ENCODE data around the gene CDK19.
"Not testable (repeated sequence)": the region's sequence is repeated elsewhere in the genome, so short reads cannot be mapped to it uniquely, and the experiment has no call there.

Gene CDK19

DNA sequence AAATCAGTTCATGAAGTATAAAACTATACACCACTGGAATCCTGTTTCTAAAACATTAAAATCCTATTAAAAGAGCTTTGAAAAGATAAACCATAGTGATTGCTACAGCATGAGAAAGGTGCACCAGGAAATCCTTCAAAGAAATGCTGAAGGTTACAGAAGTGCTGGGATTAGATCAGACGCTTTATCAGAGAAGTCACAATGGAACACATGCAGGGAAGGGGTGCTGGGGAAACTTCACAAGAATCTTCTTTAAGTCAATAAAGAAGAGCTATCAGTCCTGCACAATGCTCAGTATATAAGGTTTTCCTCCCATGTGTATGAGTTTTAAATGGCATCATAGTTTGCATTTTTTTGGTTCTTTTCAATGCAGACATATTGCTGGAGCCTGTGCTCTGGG lies 201.2 kb downstream of the CDK19 start:
- no peak overlapping the region for H3K27ac ChIP-seq
- TF ChIP-seq ZFX (IDR thresholded peaks at IDR 0.05) = no peak
- TF ChIP-seq, protein P1, sequence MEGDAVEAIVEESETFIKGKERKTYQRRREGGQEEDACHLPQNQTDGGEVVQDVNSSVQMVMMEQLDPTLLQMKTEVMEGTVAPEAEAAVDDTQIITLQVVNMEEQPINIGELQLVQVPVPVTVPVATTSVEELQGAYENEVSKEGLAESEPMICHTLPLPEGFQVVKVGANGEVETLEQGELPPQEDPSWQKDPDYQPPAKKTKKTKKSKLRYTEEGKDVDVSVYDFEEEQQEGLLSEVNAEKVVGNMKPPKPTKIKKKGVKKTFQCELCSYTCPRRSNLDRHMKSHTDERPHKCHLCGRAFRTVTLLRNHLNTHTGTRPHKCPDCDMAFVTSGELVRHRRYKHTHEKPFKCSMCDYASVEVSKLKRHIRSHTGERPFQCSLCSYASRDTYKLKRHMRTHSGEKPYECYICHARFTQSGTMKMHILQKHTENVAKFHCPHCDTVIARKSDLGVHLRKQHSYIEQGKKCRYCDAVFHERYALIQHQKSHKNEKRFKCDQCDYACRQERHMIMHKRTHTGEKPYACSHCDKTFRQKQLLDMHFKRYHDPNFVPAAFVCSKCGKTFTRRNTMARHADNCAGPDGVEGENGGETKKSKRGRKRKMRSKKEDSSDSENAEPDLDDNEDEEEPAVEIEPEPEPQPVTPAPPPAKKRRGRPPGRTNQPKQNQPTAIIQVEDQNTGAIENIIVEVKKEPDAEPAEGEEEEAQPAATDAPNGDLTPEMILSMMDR (conservative IDR thresholded peaks at IDR 0.05) = no peak

DNA sequence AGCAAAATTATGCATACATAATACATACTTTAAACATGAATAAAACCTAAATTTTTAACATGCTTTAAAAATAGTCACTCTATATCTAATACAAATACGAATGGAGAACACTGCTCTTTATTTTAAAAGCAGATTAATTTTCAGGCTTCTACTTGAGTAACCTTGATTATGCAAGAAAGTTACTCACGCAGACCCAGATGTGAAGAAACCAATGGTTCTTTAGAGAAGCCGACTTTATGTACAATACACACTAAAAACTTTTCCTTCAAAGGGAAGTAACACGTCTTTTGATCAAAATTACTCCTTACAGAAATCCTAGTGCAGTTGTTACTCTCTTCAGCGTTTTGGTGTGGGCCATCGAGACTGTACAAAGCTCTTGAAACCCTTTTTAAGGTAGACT lies 201.9 kb downstream of the CDK19 start:
- TF ChIP-seq, protein P1 (conservative IDR thresholded peaks at IDR 0.05) = no peak
- TF ChIP-seq ZFX (IDR thresholded peaks at IDR 0.05) = no peak
- no peak overlapping the region for H3K27ac ChIP-seq

DNA sequence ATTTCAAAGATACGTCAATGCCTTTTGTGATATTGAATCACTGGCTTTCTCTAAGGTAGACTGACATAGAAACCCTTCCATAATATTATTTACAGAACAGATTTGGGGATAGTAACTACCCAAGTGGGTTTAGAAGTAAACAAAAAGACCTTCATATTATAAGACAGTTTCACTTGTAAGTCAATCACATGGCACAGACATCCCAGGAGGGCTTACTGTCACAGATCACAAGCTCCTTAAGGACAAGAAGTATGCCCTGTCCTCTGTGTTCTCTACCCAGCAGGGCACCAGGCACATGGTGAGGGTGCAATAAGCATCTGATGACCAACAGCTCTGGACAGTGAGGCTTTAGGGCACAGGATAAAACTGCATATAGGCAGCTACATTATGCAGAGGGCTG lies 203.0 kb downstream of the CDK19 start:
- no peak overlapping the region for H3K27ac ChIP-seq

DNA sequence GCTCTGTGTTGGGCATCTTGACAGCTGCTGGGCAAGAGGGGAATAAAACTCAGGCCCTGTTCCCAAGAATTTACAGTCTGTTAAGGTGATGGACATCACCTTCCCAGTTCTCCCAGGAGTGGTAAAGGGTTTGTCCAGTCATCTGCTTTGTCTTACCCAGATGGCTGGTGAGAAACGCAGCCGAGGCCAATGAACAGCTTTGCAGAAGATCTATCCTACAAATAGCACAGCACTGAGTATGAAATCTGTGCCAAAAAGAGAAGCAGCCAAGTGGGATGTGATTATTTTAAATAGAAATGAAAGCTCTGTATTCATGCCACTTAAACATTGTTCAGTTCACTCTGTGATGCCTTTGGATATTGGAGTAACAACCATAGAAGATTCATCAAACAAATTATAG lies 206.2 kb downstream of the CDK19 start:
- H3K27ac ChIP-seq = no peak overlapping the region
- no peak for TF ChIP-seq ZFX (IDR thresholded peaks at IDR 0.05)
- TF ChIP-seq, protein P1 (conservative IDR thresholded peaks at IDR 0.05) = no peak

More for the DNA sequence above, 203.0 kb downstream of the CDK19 start:
- TF ChIP-seq, protein P1 (conservative IDR thresholded peaks at IDR 0.05) = no peak
- no peak for TF ChIP-seq ZFX (IDR thresholded peaks at IDR 0.05)

DNA sequence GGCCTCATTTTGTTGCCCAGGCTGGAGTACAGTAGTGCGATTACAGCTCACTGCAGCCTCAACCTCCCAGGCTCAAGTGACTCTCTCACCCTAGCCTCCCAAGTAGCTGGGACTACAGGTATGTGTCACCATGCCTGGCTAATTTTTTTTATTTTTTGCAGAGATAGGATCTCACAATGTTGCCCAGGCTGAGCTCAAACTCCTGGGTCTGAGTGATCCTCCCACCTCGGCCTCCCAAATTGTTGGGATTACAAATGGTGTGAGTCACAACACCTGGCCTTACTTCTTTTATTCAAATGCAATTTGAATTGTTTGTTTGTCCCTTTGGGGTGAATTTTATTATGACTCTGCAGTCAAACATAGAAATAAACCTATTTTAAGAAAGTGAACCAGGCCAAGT lies 207.1 kb downstream of the CDK19 start:
- TF ChIP-seq, protein P1 (conservative IDR thresholded peaks at IDR 0.05) = no peak
- no peak for TF ChIP-seq ZFX (IDR thresholded peaks at IDR 0.05)
- no peak overlapping the region for H3K27ac ChIP-seq

DNA sequence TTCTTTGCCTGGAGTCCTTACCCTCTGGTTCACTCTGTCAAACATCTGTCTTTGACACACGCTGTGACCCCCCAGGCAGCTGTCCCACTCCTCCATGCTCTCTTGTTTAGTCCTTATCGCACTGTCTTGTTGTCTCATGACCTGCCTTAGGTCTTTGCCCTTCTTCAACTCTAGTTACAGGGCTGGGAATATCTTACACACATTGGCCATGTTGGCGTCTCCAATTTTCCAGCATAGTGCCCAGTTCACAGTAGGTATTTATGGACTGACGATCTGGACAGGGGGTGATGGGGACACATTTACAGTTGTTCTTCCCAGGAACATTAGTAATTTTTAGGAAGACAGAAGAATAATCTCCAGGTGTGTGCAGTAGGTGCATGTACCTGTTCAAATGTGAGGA lies 209.1 kb downstream of the CDK19 start:
- H3K27ac ChIP-seq = no peak overlapping the region
- TF ChIP-seq ZFX (IDR thresholded peaks at IDR 0.05) = no peak
- TF ChIP-seq, protein P1 (conservative IDR thresholded peaks at IDR 0.05) = no peak

DNA sequence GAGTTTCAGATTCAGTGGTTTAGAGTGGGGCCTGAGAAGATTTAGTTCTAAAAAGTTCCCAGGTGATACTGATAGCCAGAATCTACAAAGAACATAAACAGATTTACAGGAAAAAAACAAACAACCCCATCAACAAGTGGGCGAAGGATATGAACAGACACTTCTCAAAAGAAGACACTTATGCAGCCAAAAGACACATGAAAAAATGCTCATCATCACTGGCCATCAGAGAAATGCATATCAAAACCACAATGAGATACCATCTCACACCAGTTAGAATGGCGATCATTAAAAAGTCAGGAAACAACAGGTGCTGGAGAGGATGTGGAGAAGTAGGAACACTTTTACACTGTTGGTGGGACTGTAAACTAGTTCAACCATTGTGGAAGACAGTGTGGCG lies 214.6 kb downstream of the CDK19 start:
- not testable (repeated sequence) for H3K27ac ChIP-seq

DNA sequence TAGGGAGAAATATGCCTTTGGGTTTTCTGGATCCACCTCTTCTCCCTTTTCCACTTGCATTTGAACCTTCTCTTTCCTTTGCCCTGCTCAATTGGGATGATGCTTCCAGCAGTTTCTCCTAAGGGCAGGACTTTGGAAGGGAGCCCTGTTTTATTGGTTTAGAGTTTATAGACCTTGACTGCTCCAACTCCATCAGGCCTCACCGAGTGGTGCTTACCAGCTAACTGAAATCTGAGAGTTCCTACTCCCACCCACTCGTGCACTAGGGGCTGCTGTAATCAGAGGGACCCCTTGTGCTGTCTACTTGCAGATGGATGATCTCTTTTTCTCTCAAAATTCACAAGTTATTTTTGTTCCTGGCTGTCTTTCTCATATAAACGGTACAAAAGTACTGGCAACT lies 217.5 kb downstream of the CDK19 start:
- TF ChIP-seq ZFX (IDR thresholded peaks at IDR 0.05) = no peak
- TF ChIP-seq, protein P1 (conservative IDR thresholded peaks at IDR 0.05) = no peak
- H3K27ac ChIP-seq = no peak overlapping the region

All from C4-2B (cell line).